Activated T-cell treated with anti-CD3 and anti-CD28 coated beads for 1 hour (primary cell): ENCODE measurements around the gene ZNF135.

Experiments
- DNase-seq: peaks from one replicate; pipeline ENCODE4 v3.0.0-alpha.2; 2020; ENCODE audit warnings: low read depth

The ZNF135 gene

DNA sequence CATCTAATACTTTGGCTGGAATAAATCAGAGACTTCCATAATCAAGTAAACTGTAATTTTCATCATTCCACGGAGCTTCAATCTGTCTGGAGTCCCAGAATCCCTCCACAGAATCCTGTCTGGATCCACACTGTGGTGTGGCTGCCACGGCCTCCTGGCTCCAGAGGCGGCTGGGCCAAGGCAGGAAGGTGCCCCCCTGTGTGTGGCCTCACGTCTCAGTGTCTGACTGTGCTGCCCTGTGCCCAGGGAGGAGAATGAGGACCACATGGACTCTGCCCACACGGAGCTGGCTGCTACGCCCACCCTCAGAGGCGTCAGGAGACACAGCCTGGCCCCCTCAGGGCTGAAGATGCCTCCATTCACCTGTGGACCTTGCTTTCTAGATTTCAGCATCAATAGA, 12.2 kb upstream of the ZNF135 start:
- DNase-seq = no peak

DNA sequence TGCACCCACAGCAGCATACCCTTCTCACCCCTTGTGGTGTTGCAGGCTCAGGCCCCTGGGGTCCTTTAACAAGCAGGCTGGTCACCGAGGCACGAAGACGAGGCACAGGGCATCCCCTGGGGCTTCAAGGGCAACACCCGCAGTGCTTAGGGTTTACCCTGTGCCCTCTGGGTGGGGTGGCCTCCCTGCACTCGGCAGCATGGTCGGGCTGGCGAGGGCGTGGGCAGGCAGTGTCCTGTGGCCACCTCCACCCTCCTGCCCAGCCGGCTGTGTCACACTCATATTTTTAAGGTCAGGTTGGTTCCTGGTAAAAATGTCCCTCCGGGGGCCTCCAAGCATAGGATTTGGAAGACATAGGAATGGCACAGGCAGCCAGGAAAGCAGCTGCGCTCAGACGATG, 11.4 kb upstream of the ZNF135 start:
- no peak for DNase-seq

- DNase-seq = no peak
Observed at GRCh38 chr19:58052256-58052655, 6.8 kb upstream of the ZNF135 start.

GRCh38 chr19:58053480-58054156, 5.5 kb upstream of the ZNF135 start:
- DNase-seq = no peak

- DNase-seq = no peak
Observed at GRCh38 chr19:58054901-58055874, 3.9 kb upstream of the ZNF135 start.

DNA sequence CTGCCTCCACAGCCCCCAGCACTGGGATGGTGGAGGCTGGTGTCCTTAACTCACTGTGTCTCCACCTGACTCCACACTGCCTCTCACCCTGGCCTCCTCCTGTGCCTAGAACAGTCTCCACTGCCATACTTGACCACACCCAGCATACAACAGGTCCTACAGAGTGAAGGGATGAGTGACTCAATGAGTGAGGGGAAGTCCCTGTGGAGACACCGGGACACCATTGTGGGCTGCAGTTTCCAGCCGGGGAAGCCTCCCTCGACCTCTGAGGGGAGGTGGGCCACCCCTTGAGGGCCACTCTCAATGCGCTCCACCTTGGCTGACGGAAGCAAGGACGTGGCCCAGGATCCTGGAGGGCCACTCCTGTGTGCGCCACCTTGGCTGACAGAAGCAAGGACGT, 2.8 kb upstream of the ZNF135 start:
- no peak for DNase-seq

GRCh38 chr19:58056861-58057260, 2.2 kb upstream of the ZNF135 start:
- DNase-seq = no peak

GRCh38 chr19:58058467-58058866, 615 bp upstream of the ZNF135 start:
- no peak for DNase-seq

DNA sequence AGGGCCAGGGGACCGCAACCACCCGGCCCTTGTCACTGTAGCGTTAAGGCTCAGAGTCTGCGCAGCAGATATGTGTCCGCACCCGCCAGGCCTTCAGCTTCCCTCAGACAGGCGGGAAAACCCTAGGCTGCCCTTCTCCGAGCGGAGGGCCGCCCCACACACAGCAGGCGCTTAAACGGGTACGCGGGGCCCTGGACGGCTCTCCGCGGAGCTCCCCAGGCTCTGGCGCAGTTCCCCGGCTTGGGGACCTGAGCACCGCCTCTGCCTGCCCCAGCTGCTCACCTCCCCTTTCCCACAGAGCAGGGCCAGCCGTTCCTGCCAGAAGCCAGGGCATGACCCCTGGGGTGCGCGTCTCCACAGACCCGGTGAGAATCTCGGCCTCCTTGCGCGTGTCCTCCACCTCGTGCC, 593 bp downstream of the ZNF135 start:
- DNase-seq = no peak

DNA sequence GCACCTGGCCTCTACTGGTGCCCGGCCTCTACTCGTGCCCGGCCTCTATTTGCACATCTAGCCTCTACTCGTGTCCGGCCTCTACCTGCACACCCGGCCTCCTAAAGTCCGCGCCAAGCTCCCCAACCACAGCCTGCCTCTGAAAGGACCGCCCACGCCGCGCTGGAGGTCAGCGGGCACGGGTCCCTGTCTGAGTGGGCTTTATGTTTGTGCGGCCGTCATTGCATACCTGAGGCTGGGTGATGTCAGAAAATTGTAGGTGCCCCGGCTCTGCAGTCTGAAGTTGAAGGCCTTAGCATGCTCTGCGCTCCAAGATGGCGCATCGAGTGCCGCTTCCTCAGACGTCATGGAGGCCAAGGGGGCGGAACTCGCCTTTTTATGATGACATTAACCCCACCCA, 1.1 kb downstream of the ZNF135 start:
- DNase-seq = no peak

GRCh38 chr19:58063712-58064111, 4.6 kb downstream of the ZNF135 start:
- no peak for DNase-seq

- no peak for DNase-seq
Observed at GRCh38 chr19:58067240-58067912, 8.3 kb downstream of the ZNF135 start.

GRCh38 chr19:58079792-58080191, 20.7 kb downstream of the ZNF135 start:
- no peak for DNase-seq

GRCh38 chr19:58083021-58083420, 23.9 kb downstream of the ZNF135 start:
- DNase-seq = no peak

GRCh38 chr19:58084596-58085347, 25.7 kb downstream of the ZNF135 start:
- DNase-seq = no peak

DNA sequence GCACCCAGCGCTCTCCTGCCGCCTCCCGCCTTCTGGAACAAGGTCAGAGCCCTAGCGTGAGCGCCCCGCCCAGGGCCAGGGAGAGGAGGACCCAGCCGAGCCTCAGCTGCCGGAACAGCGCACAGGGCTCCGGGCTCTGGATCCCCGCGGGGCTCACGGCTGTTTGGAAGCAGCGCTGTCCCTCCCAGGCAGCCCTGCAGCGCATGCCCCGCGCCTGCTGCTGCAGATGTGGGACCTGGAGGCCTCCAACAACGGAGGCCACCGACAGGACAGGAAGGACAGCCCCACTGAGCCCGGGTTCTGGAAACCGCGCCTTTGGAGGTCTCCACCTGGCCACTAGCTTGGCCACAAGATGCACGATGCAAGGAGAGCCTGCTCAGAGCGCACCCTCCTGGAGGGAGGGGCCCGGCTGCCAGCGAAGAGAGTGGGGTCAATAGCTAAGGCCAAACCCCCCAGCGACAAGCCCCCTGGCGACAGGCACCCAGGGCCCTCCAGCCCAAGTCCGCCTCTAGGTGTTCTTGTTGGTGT, 26.3 kb downstream of the ZNF135 start:
- no peak for DNase-seq

GRCh38 chr19:58086825-58087710, 28.0 kb downstream of the ZNF135 start:
- DNase-seq = no peak

DNA sequence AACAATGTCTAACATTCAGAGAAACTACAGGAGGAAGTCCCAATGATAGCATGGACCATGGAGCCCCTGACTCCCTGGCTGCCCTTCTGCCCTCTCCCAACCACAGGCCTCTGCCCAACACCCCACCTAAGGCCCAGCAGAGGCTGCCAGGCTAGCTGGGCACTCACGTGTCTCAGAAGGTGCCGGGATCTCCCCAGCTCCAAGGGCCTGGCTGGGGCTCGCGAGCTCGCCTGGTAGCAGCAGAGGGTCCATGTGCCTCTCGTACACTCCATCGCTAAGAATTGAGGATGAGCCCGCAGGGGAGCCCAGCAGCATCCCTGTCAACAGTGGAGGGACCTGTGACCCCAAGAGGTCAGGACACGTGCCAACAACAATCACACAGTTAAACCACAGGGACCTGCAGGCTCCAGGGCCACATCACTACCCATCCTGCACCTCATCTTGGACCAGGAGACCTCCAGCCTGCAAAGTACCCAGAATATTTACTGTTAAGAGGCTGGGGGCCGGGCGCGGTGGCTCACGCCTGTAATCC, 29.5 kb downstream of the ZNF135 start:
- no peak for DNase-seq

DNA sequence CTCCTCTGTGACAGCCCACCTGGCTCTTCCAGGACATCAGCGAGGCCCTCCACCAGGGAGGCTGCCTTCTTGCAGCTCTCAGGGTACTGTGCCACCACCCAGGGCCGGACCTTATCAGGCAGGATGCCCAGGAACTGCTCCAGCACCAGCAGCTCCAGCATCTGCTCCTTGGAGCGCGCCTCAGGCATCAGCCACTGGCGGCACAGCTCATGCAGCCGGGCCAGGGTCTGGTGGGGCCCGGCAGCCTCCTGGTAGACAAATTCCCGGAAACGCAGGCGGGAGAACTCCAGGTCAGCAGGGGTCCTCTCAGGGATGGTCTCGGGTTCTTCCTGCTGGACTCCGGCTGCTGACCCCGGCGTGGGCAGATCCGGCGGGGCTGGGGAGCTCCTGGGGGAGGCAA, 30.8 kb downstream of the ZNF135 start:
- DNase-seq = no peak

- DNase-seq = no peak
Observed at GRCh38 chr19:58091251-58091995, 32.3 kb downstream of the ZNF135 start.
